GM12891 (cell line): Measurements from ENCODE around the gene EFCAB13.

ENCODE experiments used
- POLR2A ChIP-seq: IDR thresholded peaks from 2 replicates; pipeline ENCODE4 v1.6.1; 2011; ENCODE audit warnings: low read depth, low read length, control low read depth
- POLR2AphosphoS5 ChIP-seq: IDR thresholded peaks from 2 replicates; pipeline ENCODE4 v1.6.1; 2011; ENCODE audit warnings: low read depth, low read length, control low read depth
- TAF1 ChIP-seq: IDR thresholded peaks from 2 replicates; pipeline ENCODE4 v1.6.1; 2011; ENCODE audit warnings: low read depth, low read length, control low read depth

GRCh38 chr17:47352848-47353247, 29.1 kb downstream of the EFCAB13 start:
- TF ChIP-seq TAF1 (no peak), POLR2A (no peak), POLR2AphosphoS5 (no peak)
